HG03460 (cell line): Measurements from ENCODE around the gene PPP2R5D.
A peak's percentile ranks its signal among the peaks of the same experiment; 100 is the strongest.

Experiments
- ATAC-seq: cut with Tn5 transposase; IDR thresholded peaks from one replicate; pipeline ENCODE4 v1.9.1; 2021; ENCODE audit not compliant: unreplicated experiment

The PPP2R5D gene

GRCh38 chr6:43053545-43054205 lies 69.3 kb downstream of the PPP2R5D start, which contains the start of gene CUL7:
Gene CUL7, minus strand, starts transcription at chr6:43053851. Its CDS starts 1,063 bp downstream, at chr6:43052788.
- peak; percentile 91 for ATAC-seq

- no peak for ATAC-seq
Measured at GRCh38 chr6:43054206-43054943, 70.0 kb downstream of the PPP2R5D start.

GRCh38 chr6:43055966-43056365 lies 71.6 kb downstream of the PPP2R5D start:
- no peak for ATAC-seq

GRCh38 chr6:43058531-43058930 lies 74.2 kb downstream of the PPP2R5D start:
- ATAC-seq: no peak

- peak; percentile 85 for ATAC-seq
Measured at GRCh38 chr6:43059168-43060033, 75.0 kb downstream of the PPP2R5D start, which contains the start of the genes KLC4 and MRPL2. Gene KLC4, plus strand, starts transcription at chr6:43059631. Its CDS starts 1,705 bp downstream, at chr6:43061336. Gene MRPL2, minus strand, starts transcription at chr6:43059434. Its CDS starts 53 bp downstream, at chr6:43059381.

- no peak for ATAC-seq
Measured at GRCh38 chr6:43060034-43060754, 75.8 kb downstream of the PPP2R5D start.

GRCh38 chr6:43060755-43061633 lies 76.6 kb downstream of the PPP2R5D start:
- ATAC-seq: no peak

GRCh38 chr6:43061861-43062260 lies 77.5 kb downstream of the PPP2R5D start:
- no peak for ATAC-seq
